HG02759 (cell line): ENCODE data around the gene TALDO1.

Source experiments
- ATAC-seq: cut with Tn5 transposase; IDR thresholded peaks from one replicate; pipeline ENCODE4 v1.9.1; 2021; ENCODE audit warnings: mild to moderate bottlenecking, moderate library complexity; ENCODE audit not compliant: unreplicated experiment

The TALDO1 gene

GRCh38 chr11:766936-767210 is 19.6 kb downstream of the TALDO1 start:
- ATAC-seq, result no peak

GRCh38 chr11:767238-767637 is 20.0 kb downstream of the TALDO1 start:
- no peak for ATAC-seq

GRCh38 chr11:769887-770641 is 22.8 kb downstream of the TALDO1 start:
- no peak for ATAC-seq

- ATAC-seq, result no peak
These were observed 23.7 kb downstream of the TALDO1 start for GRCh38 chr11:770642-771616.

- ATAC-seq, result no peak
These were observed 24.4 kb downstream of the TALDO1 start for GRCh38 chr11:771617-772204.

- no peak for ATAC-seq
These were observed 25.4 kb downstream of the TALDO1 start for GRCh38 chr11:772429-773390.

- no peak for ATAC-seq
These were observed 26.2 kb downstream of the TALDO1 start for GRCh38 chr11:773425-773824.

GRCh38 chr11:773830-774229 is 26.6 kb downstream of the TALDO1 start:
- no peak for ATAC-seq

GRCh38 chr11:774873-775592 is 27.8 kb downstream of the TALDO1 start:
- no peak for ATAC-seq

GRCh38 chr11:776263-776560 is 28.9 kb downstream of the TALDO1 start:
- no peak for ATAC-seq

- peak; percentile 43 for ATAC-seq
These were observed 29.5 kb downstream of the TALDO1 start for GRCh38 chr11:776561-777287.

GRCh38 chr11:777288-778255 is 30.3 kb downstream of the TALDO1 start, which contains the start of gene GATD1:
TSS of gene GATD1 (minus strand) at chr11:777487. CDS start at chr11:777462, 25 bp downstream.
- peak; percentile 83 for ATAC-seq

GRCh38 chr11:778976-779954 is 32.0 kb downstream of the TALDO1 start:
- no peak for ATAC-seq

GRCh38 chr11:779955-780532 is 32.8 kb downstream of the TALDO1 start:
- no peak for ATAC-seq

- no peak for ATAC-seq
These were observed 35.3 kb downstream of the TALDO1 start for GRCh38 chr11:782264-783174.

- no peak for ATAC-seq
These were observed 36.3 kb downstream of the TALDO1 start for GRCh38 chr11:783581-784015.
